SU-DHL-6 (cell line): ENCODE results near the gene ALDH1A3.

Experiments used
- EZH2phosphoT487 ChIP-seq: fragments of 200-600 bp; sonication (generic), shearing (Covaris generic); conservative IDR thresholded peaks from 2 replicates; pipeline ENCODE4 v1.6.1; 2018; ENCODE audit warnings: mild to moderate bottlenecking, antibody characterized with exemption, low read length, moderate library complexity, mixed read lengths
- TF ChIP-seq, protein P1 (sequence below): fragments of 200-600 bp; sonication (generic); IDR thresholded peaks from one replicate; pipeline ENCODE4 v1.5.1; 2017; ENCODE audit warnings: antibody characterized with exemption, mild to moderate bottlenecking, low read length, moderate library complexity; ENCODE audit not compliant: insufficient read depth, poor library complexity, severe bottlenecking

- TF ChIP-seq, protein P1, sequence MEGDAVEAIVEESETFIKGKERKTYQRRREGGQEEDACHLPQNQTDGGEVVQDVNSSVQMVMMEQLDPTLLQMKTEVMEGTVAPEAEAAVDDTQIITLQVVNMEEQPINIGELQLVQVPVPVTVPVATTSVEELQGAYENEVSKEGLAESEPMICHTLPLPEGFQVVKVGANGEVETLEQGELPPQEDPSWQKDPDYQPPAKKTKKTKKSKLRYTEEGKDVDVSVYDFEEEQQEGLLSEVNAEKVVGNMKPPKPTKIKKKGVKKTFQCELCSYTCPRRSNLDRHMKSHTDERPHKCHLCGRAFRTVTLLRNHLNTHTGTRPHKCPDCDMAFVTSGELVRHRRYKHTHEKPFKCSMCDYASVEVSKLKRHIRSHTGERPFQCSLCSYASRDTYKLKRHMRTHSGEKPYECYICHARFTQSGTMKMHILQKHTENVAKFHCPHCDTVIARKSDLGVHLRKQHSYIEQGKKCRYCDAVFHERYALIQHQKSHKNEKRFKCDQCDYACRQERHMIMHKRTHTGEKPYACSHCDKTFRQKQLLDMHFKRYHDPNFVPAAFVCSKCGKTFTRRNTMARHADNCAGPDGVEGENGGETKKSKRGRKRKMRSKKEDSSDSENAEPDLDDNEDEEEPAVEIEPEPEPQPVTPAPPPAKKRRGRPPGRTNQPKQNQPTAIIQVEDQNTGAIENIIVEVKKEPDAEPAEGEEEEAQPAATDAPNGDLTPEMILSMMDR = no peak
- no peak for TF ChIP-seq EZH2phosphoT487
Measured at GRCh38 chr15:100901702-100902435, 22.2 kb downstream of the ALDH1A3 start.
